ENCODE measurements around the gene RNF182.
"Not testable (repeated sequence)": the region's sequence is repeated elsewhere in the genome, so short reads cannot be mapped to it uniquely, and the experiment has no call there.

RNF182 gene

GRCh38 chr6:14002176-14002947 lies 77.6 kb downstream of the RNF182 start:
- no peak for DNase-seq (ENCODE audit: low read depth)

GRCh38 chr6:14004258-14004657 lies 79.5 kb downstream of the RNF182 start:
- DNase-seq (ENCODE audit: low read depth): no peak

- no peak for DNase-seq (ENCODE audit: low read depth)
Measured at GRCh38 chr6:14008809-14009208, 84.1 kb downstream of the RNF182 start.

- DNase-seq (ENCODE audit: low read depth): no peak
Measured at GRCh38 chr6:14009431-14009830, 84.7 kb downstream of the RNF182 start.

- no peak for DNase-seq (ENCODE audit: low read depth)
Measured at GRCh38 chr6:14010275-14010674, 85.5 kb downstream of the RNF182 start.

- DNase-seq (ENCODE audit: low read depth): no peak
Measured at GRCh38 chr6:14012313-14013030, 87.7 kb downstream of the RNF182 start.

GRCh38 chr6:14015964-14016363 lies 91.2 kb downstream of the RNF182 start:
- DNase-seq (ENCODE audit: low read depth): no peak

GRCh38 chr6:14016432-14016831 lies 91.7 kb downstream of the RNF182 start:
- no peak for DNase-seq (ENCODE audit: low read depth)

GRCh38 chr6:14016935-14017625 lies 92.3 kb downstream of the RNF182 start:
- DNase-seq (ENCODE audit: low read depth): no peak

- DNase-seq (ENCODE audit: low read depth): no peak
Measured at GRCh38 chr6:14017626-14018475, 93.1 kb downstream of the RNF182 start.

GRCh38 chr6:14018559-14018958 lies 93.8 kb downstream of the RNF182 start:
- not testable (repeated sequence) for DNase-seq (ENCODE audit: low read depth)

GRCh38 chr6:14020551-14020950 lies 95.8 kb downstream of the RNF182 start:
- DNase-seq (ENCODE audit: low read depth): no peak

GRCh38 chr6:14021449-14021848 lies 96.7 kb downstream of the RNF182 start:
- no peak for DNase-seq (ENCODE audit: low read depth)

- no peak for DNase-seq (ENCODE audit: low read depth)
Measured at GRCh38 chr6:14022673-14023072, 97.9 kb downstream of the RNF182 start.

GRCh38 chr6:14023855-14024254 lies 99.1 kb downstream of the RNF182 start:
- DNase-seq (ENCODE audit: low read depth): no peak

- no peak for DNase-seq (ENCODE audit: low read depth)
Measured at GRCh38 chr6:14025160-14025559, 100.4 kb downstream of the RNF182 start.

GRCh38 chr6:14026831-14027539 lies 102.2 kb downstream of the RNF182 start:
- no peak for DNase-seq (ENCODE audit: low read depth)

- no peak for DNase-seq (ENCODE audit: low read depth)
Measured at GRCh38 chr6:14028631-14029030, 103.9 kb downstream of the RNF182 start.

GRCh38 chr6:14029605-14030004 lies 104.9 kb downstream of the RNF182 start:
- DNase-seq (ENCODE audit: low read depth): no peak
